SW480 (cell line): Measurements from ENCODE around the gene PITX3.
"Not testable (repeated sequence)": the region's sequence is repeated elsewhere in the genome, so short reads cannot be mapped to it uniquely, and the experiment has no call there.

ENCODE experiments used
- DNase-seq: peaks from one replicate; pipeline ENCODE4 v3.0.0-alpha.2; 2016; ENCODE audit warnings: low spot score

PITX3 gene

GRCh38 chr10:102225646-102226541 is 15.4 kb downstream of the PITX3 start, which contains the start of gene ELOVL3:
Gene ELOVL3 (plus strand): TSS chr10:102226299. CDS start chr10:102226549, 250 bp downstream.
- peak; percentile 93 for DNase-seq

GRCh38 chr10:102222797-102223196 is 18.5 kb downstream of the PITX3 start:
- no peak for DNase-seq

GRCh38 chr10:102220612-102221011 is 20.7 kb downstream of the PITX3 start:
- DNase-seq = no peak

GRCh38 chr10:102219370-102219769 is 21.9 kb downstream of the PITX3 start:
- no peak for DNase-seq

GRCh38 chr10:102213599-102213998 is 27.7 kb downstream of the PITX3 start:
- DNase-seq = not testable (repeated sequence)

- DNase-seq = no peak
Measured at GRCh38 chr10:102211615-102212299, 29.6 kb downstream of the PITX3 start.

GRCh38 chr10:102208311-102209035 is 32.8 kb downstream of the PITX3 start:
- no peak for DNase-seq

GRCh38 chr10:102202386-102202785 is 38.9 kb downstream of the PITX3 start:
- DNase-seq = no peak

- no peak for DNase-seq
Measured at GRCh38 chr10:102200751-102201640, 40.3 kb downstream of the PITX3 start.

- DNase-seq = no peak
Measured at GRCh38 chr10:102198027-102198426, 43.3 kb downstream of the PITX3 start.

GRCh38 chr10:102196893-102197292 is 44.4 kb downstream of the PITX3 start:
- DNase-seq = no peak

- no peak for DNase-seq
Measured at GRCh38 chr10:102195296-102195870, 45.9 kb downstream of the PITX3 start.

- DNase-seq = no peak
Measured at GRCh38 chr10:102191956-102192355, 49.4 kb downstream of the PITX3 start.

- DNase-seq = not testable (repeated sequence)
Measured at GRCh38 chr10:102188941-102189898, 52.1 kb downstream of the PITX3 start.

- DNase-seq = no peak
Measured at GRCh38 chr10:102188298-102188940, 52.9 kb downstream of the PITX3 start.

GRCh38 chr10:102185811-102186527 is 55.3 kb downstream of the PITX3 start:
- no peak for DNase-seq

GRCh38 chr10:102185272-102185671 is 56.0 kb downstream of the PITX3 start:
- no peak for DNase-seq

GRCh38 chr10:102184606-102185005 is 56.7 kb downstream of the PITX3 start:
- no peak for DNase-seq
